Stimulated activated naive CD8-positive, alpha-beta T cell treated with anti-CD3 and anti-CD28 coated beads, Interleukin-15, Interleukin-2, amounts not matched to agents 100 U/mL and 50 U/mL, for 24 hours (primary cell): Measurements from ENCODE around the gene HTT.
A peak's percentile ranks its signal among the peaks of the same experiment; 100 is the strongest.

ENCODE experiments used
- ATAC-seq: fragments of 150-1000 bp; cut with Tn5 transposase; one replicate; pipeline ENCODE4 v1.10.0; 2021
- DNase-seq: peaks from one replicate; pipeline ENCODE4 v3.0.0; 2021

HTT gene

GRCh38 chr4:3235581-3235980 is 161.1 kb downstream of the HTT start:
- ATAC-seq (no peak), DNase-seq (no peak)

DNA sequence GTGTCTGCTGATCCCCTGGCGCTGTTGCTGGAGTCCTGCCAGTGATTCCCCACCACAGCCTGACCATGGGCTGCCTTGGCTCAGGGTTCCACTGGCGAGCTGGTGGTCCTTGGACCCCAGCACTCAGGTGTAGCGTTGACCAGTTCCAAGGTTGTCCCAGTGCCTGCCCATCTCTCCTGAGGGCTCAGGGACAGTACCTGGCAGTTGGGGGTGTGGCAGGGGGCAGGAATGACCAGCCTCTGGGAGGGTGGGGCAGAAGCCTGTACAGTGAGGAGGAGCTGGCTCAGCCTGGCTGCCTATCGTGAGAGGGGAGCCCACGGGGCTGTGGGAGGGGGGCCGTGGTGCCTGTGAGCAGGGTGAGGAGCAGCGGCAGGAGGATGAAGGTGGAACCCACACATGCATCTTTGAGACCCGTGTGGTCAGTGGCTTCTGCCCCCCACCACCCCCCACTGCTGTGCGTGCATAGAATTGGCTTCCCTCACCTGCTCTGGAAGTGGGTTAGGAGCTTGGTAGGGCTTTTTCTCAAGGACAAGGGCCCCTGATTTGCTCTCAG is 161.9 kb downstream of the HTT start:
- no peak for DNase-seq
- no peak for ATAC-seq

- DNase-seq (no peak), ATAC-seq (no peak)
Observed at GRCh38 chr4:3237266-3237665, 162.8 kb downstream of the HTT start.

GRCh38 chr4:3237712-3238560 is 163.5 kb downstream of the HTT start:
- no peak for DNase-seq
- ATAC-seq, result no peak

DNA sequence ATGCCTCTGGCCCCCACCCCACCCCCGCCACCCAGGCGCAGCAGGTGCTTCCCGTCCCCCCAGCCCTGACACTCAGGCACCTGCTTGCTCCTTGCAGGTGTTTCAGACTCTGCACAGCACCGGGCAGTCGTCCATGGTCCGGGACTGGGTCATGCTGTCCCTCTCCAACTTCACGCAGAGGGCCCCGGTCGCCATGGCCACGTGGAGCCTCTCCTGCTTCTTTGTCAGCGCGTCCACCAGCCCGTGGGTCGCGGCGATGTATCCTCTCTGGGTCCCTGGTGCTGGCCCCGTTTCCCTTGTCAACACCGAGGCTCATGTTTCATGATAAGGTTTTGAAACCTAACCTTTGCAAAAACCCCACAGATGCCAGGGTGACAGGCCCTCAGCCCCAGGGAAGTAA is 164.2 kb downstream of the HTT start:
- no peak for DNase-seq
- ATAC-seq, result no peak

DNA sequence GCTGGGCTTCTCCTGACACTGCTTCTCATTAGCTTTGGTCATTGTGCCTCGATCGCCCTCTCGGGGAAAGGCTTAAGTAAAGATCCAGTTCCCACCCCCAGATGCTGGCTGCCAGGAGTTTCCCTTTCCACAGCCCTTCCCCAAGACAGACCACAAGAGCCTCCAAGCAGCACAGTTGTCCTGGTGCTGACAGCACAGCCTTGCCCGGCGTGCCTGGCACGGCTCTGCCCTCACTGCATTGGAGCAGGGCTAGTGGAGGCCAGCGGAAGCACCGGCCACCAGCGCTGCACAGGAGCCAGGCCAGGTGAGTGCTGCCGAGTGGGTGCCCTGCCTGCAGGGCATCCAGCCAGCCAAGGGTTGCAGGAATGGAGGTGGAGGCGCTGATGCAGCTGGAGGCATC is 164.8 kb downstream of the HTT start:
- DNase-seq (no peak), ATAC-seq (no peak)

- ATAC-seq, result no peak
- DNase-seq, result no peak
Observed at GRCh38 chr4:3239998-3240920, 165.8 kb downstream of the HTT start.

DNA sequence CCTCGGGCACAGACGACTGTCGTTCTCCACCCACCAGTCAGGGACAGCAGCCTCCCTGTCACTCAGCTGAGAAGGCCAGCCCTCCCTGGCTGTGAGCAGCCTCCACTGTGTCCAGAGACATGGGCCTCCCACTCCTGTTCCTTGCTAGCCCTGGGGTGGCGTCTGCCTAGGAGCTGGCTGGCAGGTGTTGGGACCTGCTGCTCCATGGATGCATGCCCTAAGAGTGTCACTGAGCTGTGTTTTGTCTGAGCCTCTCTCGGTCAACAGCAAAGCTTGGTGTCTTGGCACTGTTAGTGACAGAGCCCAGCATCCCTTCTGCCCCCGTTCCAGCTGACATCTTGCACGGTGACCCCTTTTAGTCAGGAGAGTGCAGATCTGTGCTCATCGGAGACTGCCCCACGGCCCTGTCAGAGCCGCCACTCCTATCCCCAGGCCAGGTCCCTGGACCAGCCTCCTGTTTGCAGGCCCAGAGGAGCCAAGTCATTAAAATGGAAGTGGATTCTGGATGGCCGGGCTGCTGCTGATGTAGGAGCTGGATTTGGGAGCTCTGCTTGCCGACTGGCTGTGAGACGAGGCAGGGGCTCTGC is 166.5 kb downstream of the HTT start:
- DNase-seq, result no peak

GRCh38 chr4:3241898-3242524 is 167.5 kb downstream of the HTT start:
- no peak for ATAC-seq
- no peak for DNase-seq

More for the DNA sequence above, 166.5 kb downstream of the HTT start:
- ATAC-seq, result no peak

DNA sequence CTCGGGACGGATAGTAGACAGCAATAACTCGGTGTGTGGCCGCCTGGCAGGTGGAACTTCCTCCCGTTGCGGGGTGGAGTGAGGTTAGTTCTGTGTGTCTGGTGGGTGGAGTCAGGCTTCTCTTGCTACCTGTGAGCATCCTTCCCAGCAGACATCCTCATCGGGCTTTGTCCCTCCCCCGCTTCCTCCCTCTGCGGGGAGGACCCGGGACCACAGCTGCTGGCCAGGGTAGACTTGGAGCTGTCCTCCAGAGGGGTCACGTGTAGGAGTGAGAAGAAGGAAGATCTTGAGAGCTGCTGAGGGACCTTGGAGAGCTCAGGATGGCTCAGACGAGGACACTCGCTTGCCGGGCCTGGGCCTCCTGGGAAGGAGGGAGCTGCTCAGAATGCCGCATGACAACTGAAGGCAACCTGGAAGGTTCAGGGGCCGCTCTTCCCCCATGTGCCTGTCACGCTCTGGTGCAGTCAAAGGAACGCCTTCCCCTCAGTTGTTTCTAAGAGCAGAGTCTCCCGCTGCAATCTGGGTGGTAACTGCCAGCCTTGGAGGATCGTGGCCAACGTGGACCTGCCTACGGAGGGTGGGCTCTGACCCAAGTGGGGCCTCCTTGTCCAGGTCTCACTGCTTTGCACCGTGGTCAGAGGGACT is 168.8 kb downstream of the HTT start:
- DNase-seq (no peak), ATAC-seq (peak; percentile 15)

DNA sequence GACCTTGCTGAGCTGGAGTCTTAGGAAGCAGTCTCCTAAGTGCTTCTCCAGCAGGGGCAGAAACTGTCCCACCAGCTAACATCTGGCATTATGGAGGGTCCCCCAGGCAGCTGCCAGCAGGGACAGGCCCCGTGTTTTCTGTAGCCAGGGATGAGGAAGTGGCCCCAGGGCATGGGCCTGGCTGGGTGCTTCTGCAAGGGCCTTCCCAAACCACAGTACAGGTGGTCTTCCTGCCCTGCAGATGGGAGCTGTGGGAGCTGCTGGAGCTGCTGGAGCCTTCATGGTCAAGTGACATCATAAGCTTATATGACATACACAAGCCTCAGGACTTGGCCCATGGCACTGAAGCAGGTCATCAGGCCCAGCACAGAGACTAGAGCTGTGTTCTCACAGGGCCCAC is 169.5 kb downstream of the HTT start:
- ATAC-seq, result no peak
- DNase-seq, result no peak

DNA sequence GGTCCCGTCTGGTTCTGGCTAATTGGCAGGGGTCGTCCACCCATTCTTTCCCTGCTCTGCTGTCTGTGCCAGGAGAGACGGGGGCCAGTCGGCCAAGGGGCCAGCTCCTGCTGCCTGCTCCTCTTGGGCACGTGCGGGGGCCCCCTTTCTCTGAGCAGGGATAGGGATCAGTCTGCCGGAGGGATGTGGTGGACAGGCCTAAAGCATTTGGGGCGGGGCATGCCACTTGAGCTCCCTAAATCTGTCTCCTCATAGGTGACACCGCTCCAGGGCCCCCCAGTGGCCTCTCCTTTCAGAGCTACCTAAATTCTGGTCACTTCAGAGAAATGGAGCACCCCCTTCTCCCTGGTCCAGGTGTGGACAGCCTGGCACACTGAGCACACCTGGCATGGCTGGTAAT is 170.3 kb downstream of the HTT start:
- ATAC-seq (no peak), DNase-seq (no peak)

DNA sequence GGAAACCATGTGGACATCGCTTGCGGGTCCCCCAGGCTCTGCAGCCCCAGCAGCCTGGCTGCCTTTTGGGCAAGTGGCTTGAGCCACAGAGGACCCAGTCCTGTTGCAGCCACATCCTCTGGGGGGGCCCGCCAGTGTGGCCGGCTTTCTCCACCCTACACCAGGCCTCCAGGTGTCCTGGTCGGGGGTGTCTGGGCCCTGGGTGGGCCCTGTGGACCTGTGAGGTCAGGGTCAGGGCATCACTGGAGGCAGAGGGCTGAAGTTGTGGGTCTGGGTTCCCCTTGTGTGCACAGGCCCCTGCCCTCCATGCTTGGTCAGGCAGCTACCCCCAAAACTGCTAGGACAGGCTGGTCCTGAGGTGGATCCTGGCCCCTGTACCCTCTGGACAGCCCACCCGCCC is 171.2 kb downstream of the HTT start:
- ATAC-seq (no peak), DNase-seq (no peak)

GRCh38 chr4:3246458-3247398 is 172.2 kb downstream of the HTT start:
- no peak for DNase-seq
- ATAC-seq, result no peak

DNA sequence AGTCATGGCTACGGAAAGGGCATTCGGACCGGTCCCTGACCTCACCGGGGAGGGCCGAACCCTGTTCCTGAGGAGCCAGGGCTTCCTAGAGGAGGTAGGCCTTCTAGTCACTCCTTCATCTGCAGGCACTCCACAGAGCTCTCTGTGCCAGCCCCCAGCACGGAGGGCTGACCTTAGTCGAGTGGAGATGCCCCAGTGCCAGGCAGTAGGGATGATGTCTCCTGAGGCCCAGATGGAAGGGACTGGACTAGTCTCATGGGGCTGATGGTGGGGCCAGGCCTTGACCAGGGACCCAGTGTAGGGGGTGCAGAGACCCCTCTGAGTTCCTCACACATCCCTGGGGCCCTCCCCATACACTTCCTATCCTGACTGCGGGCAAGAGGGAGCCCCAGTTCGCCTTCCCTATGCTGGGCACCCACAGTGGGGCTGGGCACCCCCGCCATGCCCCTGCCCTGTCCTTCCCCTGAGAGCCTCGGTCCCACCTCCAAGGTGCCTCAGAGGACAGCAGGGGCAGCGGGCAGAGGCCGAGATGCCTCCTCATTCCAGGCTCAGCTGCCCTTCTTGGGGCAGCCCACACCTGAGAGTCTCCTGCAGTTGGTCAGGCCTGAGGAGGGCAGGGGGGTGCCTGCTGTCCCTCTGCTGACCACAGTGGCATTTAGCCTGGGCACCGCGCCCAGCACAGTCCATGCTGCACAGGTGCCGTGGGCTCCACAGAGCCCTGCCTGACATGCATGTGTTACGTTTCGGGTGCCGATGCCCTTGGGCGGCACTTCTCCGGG is 173.1 kb downstream of the HTT start:
- no peak for DNase-seq
- no peak for ATAC-seq

DNA sequence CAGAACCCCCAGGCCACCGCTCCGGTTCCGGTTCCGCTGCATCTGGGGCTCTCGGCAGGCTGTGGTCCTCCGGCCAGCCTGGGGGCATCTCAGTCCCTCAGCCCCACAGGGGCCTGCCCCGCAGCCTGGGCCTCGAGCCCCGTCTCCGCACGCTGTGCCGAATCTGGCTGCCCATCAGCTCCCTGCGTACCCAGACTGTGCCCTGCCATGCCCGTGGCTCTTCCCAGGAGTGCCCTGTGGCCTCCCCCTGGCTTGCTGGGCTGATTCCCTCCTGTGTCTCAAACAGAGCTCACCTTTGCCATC is 173.6 kb downstream of the HTT start:
- DNase-seq, result no peak
- ATAC-seq, result no peak

GRCh38 chr4:3248811-3249661 is 174.6 kb downstream of the HTT start, which contains the start of gene MSANTD1:
MSANTD1 (plus strand) TSS chr4:3249159; CDS start chr4:3249223, 64 bp downstream.
- ATAC-seq, result no peak
- DNase-seq, result no peak

DNA sequence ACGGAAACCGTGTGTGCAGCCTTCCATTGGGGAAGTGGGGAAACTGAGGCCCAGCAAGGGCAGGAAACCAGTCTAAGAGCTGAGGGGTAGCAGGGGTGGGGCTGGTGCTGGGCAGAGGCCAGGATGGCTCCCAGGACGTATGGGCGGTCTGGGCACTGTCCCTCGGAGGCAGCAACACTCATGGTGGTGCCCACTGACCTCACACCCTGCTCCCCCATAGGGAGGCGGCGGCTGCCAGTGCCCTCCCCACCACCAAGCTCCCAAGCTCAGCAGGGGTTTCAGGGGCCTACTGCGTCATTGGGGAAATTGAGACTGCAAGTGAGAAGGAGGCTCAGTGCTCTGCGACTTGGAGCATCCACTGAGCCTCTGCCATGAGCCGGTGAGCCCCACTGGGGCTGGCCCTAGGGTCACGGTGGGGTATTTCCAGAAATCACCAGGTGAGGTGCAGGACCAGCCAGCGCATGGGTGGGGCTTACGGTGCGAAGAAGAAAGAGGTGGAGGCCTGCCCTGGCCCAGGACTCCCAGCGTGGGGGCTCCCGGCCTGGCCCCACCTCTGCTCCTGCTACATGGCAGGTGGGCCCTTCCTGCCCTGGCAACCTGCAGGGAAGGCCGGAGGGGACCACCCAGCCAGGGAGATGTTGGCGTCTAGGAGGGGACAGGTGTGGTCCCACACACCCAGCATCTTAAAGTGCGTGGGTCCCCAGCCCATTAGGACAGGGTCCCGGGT is 175.4 kb downstream of the HTT start:
- ATAC-seq (no peak), DNase-seq (no peak)
